ENCODE data around the gene SCFD2. TPM values are rescaled to one million over a fixed set of nuclear protein-coding genes. Genes with fewer than 3 reads are reported as not detected.

Gene SCFD2
- total RNA-seq, 1 experiment from 2014 or later: 12.4 TPM

- TF ChIP-seq ZNF121 (CRISPR knock-in tag; IDR thresholded peaks at IDR 0.05): no peak
- TF ChIP-seq ZNF532 (CRISPR knock-in tag; IDR thresholded peaks at IDR 0.05; ENCODE audit: borderline replicate concordance): no peak
- no peak for TF ChIP-seq ZBTB43 (CRISPR knock-in tag; IDR thresholded peaks at IDR 0.05)
- TF ChIP-seq TP53 (CRISPR knock-in tag; IDR thresholded peaks at IDR 0.05): no peak
- TF ChIP-seq ERG (CRISPR knock-in tag; IDR thresholded peaks at IDR 0.05): no peak
- TF ChIP-seq TEAD1 (CRISPR knock-in tag; IDR thresholded peaks at IDR 0.05): no peak
- TF ChIP-seq STAT6 (CRISPR knock-in tag; conservative IDR thresholded peaks at IDR 0.05; ENCODE audit: low read depth): no peak
- TF ChIP-seq ZBTB21 (CRISPR knock-in tag; IDR thresholded peaks at IDR 0.05; ENCODE audit: borderline replicate concordance): no peak
- no peak for TF ChIP-seq ZSCAN18 (CRISPR knock-in tag; IDR thresholded peaks at IDR 0.05)
Observed at GRCh38 chr4:52836678-52837077, 529.2 kb downstream of the SCFD2 start (continued).

- peaks cover 79% of the 10 kb centered on the region for H3K4me1 Mint-ChIP-seq
- CTCF ChIA-PET: interaction anchor here (1.1 kb wide), 1 partner anchor 33 kb away, joined by 4 read pairs; no protein-coding TSS in a partner anchor
- POLR2A ChIA-PET: no interaction called here
Observed at GRCh38 chr4:52836120-52836519, 529.7 kb downstream of the SCFD2 start.

More at GRCh38 chr4:52836120-52836519, 529.7 kb downstream of the SCFD2 start:
- Mint-ChIP-seq H3K4me3 (no peak overlapping the region), H3K27ac (peak overlapping the region; percentile 71), H3K27me3 (ENCODE audit: low read depth) (peaks cover 22% of the 10 kb centered on the region), H3K36me3 (peaks cover 11% of the 10 kb centered on the region), H3K9me3 (peaks cover 13% of the 10 kb centered on the region)
- ATAC-seq: no peak
- no peak for TF ChIP-seq ZNF317 (CRISPR knock-in tag; IDR thresholded peaks at IDR 0.05; ENCODE audit: borderline replicate concordance, low read depth)
- no peak for TF ChIP-seq ZMAT4 (CRISPR knock-in tag; IDR thresholded peaks at IDR 0.05)
- no peak for TF ChIP-seq ATF6 (CRISPR knock-in tag; IDR thresholded peaks at IDR 0.05)
- DNase-seq (ENCODE audit: low spot score): no peak

Measured in WTC11 (cell line).